HFFc6 (cell line): Measurements from ENCODE around the gene HACD2. TPM values are rescaled to one million over a fixed set of nuclear protein-coding genes. Genes with fewer than 3 reads are reported as not detected.

Experiments
- DNase-seq: peaks from one replicate; pipeline ENCODE4 v3.0.0-alpha.2; 2018
- H3K27ac Mint-ChIP-seq: 2 replicates; pipeline ENCODE4 v1.8.0; 2020; ENCODE audit warnings: mild to moderate bottlenecking, mixed read lengths
- H3K27me3 Mint-ChIP-seq: 2 replicates; pipeline ENCODE4 v1.8.0; 2021; ENCODE audit warnings: mild to moderate bottlenecking, moderate library complexity, mixed read lengths; ENCODE audit not compliant: insufficient read depth
- H3K36me3 Mint-ChIP-seq: 2 replicates; pipeline ENCODE4 v1.8.0; 2021; ENCODE audit warnings: low read depth, mixed read lengths
- H3K4me1 Mint-ChIP-seq: 2 replicates; pipeline ENCODE4 v1.8.0; 2020; ENCODE audit warnings: low read depth, mixed read lengths
- H3K4me3 Mint-ChIP-seq: 2 replicates; pipeline ENCODE4 v1.8.0; 2020; ENCODE audit warnings: mild to moderate bottlenecking, moderate library complexity, mixed read lengths
- H3K9me3 Mint-ChIP-seq: 2 replicates; pipeline ENCODE4 v1.8.0; 2020; ENCODE audit warnings: mild to moderate bottlenecking, mixed read lengths
- CTCF ChIP-seq: fragments of 200-600 bp; sonication (generic); IDR thresholded peaks from 2 replicates; pipeline ENCODE4 v1.5.0; 2021; ENCODE audit warnings: antibody characterized with exemption, mild to moderate bottlenecking
- total RNA-seq, 6 experiments: library from RNA; stranded (reverse); fragmentation: NEBNext Ultra II Directional; extraction: Animal tissue kit (Norgen Biotek cat#: 25700); gene quantifications; 2 replicates in 1 of 6; 3 replicates in 5 of 6; pipeline ENCODE4 v1.2.3, GENCODE V29; 2021

Gene HACD2
- total RNA-seq, 6 experiments from 2014 or later, result 56.6 to 85.7 (median 75.7) TPM

GRCh38 chr3:123623346-123623880, 38.6 kb upstream of the HACD2 start:
- H3K36me3 Mint-ChIP-seq, result peaks cover 71% of the 10 kb centered on the region
- H3K27me3 Mint-ChIP-seq, result peaks cover 35% of the 10 kb centered on the region
- H3K4me3 Mint-ChIP-seq, result peak overlapping the region; percentile 24
- H3K27ac Mint-ChIP-seq, result peak overlapping the region; percentile 60
- DNase-seq, result peak; percentile 36
- H3K9me3 Mint-ChIP-seq, result no peaks in the 10 kb centered on the region; the same call in 1 of the 2 replicates
- no peak for TF ChIP-seq CTCF
- H3K4me1 Mint-ChIP-seq, result peaks cover 62% of the 10 kb centered on the region

- Mint-ChIP-seq H3K9me3 (no peaks in the 10 kb centered on the region; the same call in 1 of the 2 replicates), H3K4me3 (peak overlapping the region; percentile 24; the same call in 1 of the 2 replicates), H3K27ac (peak overlapping the region; percentile 52; the same call in 1 of the 2 replicates), H3K36me3 (peaks cover 72% of the 10 kb centered on the region), H3K4me1 (peaks cover 63% of the 10 kb centered on the region), H3K27me3 (peaks cover 37% of the 10 kb centered on the region)
- no peak for TF ChIP-seq CTCF
- DNase-seq, result no peak
Observed at GRCh38 chr3:123622766-123623165, 37.9 kb upstream of the HACD2 start.

DNA sequence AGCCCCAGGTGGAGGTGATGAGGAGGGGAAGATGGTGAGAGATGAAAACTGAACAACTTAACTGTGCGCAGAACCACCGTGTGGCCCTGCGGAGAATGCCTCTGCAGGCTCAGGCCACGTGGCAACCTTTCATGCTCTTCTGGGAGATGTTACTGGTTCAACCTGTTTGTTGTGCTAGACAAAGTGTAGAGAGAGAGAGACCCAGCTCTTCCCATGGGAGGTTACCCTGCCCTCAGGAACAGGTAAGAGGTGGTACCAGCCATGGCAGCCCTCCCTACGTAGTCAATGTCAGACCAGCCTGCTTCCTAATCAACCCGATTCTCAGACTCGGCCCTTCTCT, 37.0 kb upstream of the HACD2 start:
- Mint-ChIP-seq H3K36me3 (peaks cover 68% of the 10 kb centered on the region), H3K4me1 (peaks cover 63% of the 10 kb centered on the region), H3K9me3 (no peaks in the 10 kb centered on the region; the same call in 1 of the 2 replicates), H3K4me3 (no peak overlapping the region), H3K27me3 (peaks cover 36% of the 10 kb centered on the region), H3K27ac (peak overlapping the region; percentile 48; the same call in 1 of the 2 replicates)
- no peak for TF ChIP-seq CTCF
- DNase-seq, result no peak

GRCh38 chr3:123621186-123621849, 36.5 kb upstream of the HACD2 start:
- peaks cover 38% of the 10 kb centered on the region for H3K27me3 Mint-ChIP-seq
- peaks cover 68% of the 10 kb centered on the region for H3K36me3 Mint-ChIP-seq
- no peak for TF ChIP-seq CTCF
- H3K4me1 Mint-ChIP-seq, result peaks cover 63% of the 10 kb centered on the region
- peak overlapping the region; percentile 43; the same call in 1 of the 2 replicates for H3K27ac Mint-ChIP-seq
- H3K9me3 Mint-ChIP-seq, result no peaks in the 10 kb centered on the region; the same call in 1 of the 2 replicates
- no peak for DNase-seq
- H3K4me3 Mint-ChIP-seq, result no peak overlapping the region

- peak overlapping the region; percentile 60; the same call in 1 of the 2 replicates for H3K27ac Mint-ChIP-seq
- H3K9me3 Mint-ChIP-seq, result no peaks in the 10 kb centered on the region; the same call in 1 of the 2 replicates
- H3K27me3 Mint-ChIP-seq, result peaks cover 35% of the 10 kb centered on the region
- no peak for TF ChIP-seq CTCF
- H3K36me3 Mint-ChIP-seq, result peaks cover 62% of the 10 kb centered on the region
- no peak for DNase-seq
- H3K4me1 Mint-ChIP-seq, result peaks cover 63% of the 10 kb centered on the region
- H3K4me3 Mint-ChIP-seq, result peak overlapping the region; percentile 64
Observed at GRCh38 chr3:123620343-123620742, 35.5 kb upstream of the HACD2 start.
